ENCODE data around the gene EMSY.

EMSY gene

GRCh38 chr11:76601724-76602123, 156.9 kb downstream of the EMSY start:
- no peak for DNase-seq
- H3K4me3 ChIP-seq (ENCODE audit: insufficient read depth, low read depth, low read length, poor library complexity, severe bottlenecking), result no peak overlapping the region
- no peak overlapping the region for H3K27ac ChIP-seq (ENCODE audit: insufficient read depth, low read length, poor library complexity, severe bottlenecking)
- H3K4me1 ChIP-seq (ENCODE audit: control insufficient read depth, insufficient read depth, low read length, poor library complexity, severe bottlenecking), result no peaks in the 10 kb centered on the region
- H3K9me3 ChIP-seq (ENCODE audit: control insufficient read depth, low read length), result no peaks in the 10 kb centered on the region
- H3K27me3 ChIP-seq (replicated peaks; ENCODE audit: control insufficient read depth, insufficient read depth, low read length, poor library complexity, severe bottlenecking), result no peaks in the 10 kb centered on the region
- no peaks in the 10 kb centered on the region for H3K36me3 ChIP-seq (ENCODE audit: control insufficient read depth, insufficient read depth, low read length)

- no peak for DNase-seq
- H3K27ac ChIP-seq (ENCODE audit: insufficient read depth, low read length, poor library complexity, severe bottlenecking), result no peak overlapping the region
- no peaks in the 10 kb centered on the region for H3K4me1 ChIP-seq (ENCODE audit: control insufficient read depth, insufficient read depth, low read length, poor library complexity, severe bottlenecking)
- H3K36me3 ChIP-seq (ENCODE audit: control insufficient read depth, insufficient read depth, low read length), result no peaks in the 10 kb centered on the region
- H3K27me3 ChIP-seq (replicated peaks; ENCODE audit: control insufficient read depth, insufficient read depth, low read length, poor library complexity, severe bottlenecking), result no peaks in the 10 kb centered on the region
- H3K4me3 ChIP-seq (ENCODE audit: insufficient read depth, low read depth, low read length, poor library complexity, severe bottlenecking), result no peak overlapping the region
- H3K9me3 ChIP-seq (ENCODE audit: control insufficient read depth, low read length), result no peaks in the 10 kb centered on the region
Measured at GRCh38 chr11:76602431-76602861, 157.6 kb downstream of the EMSY start.

Data from effector memory CD4-positive, alpha-beta T cell (primary cell).